Activated naive CD4-positive, alpha-beta T cell treated with anti-CD3 and anti-CD28 coated beads, Interleukin-2, amount 50 U/mL, for 72 hours (primary cell): Measurements from ENCODE around the gene LRCH1. TPM values are rescaled to one million over a fixed set of nuclear protein-coding genes. Genes with fewer than 3 reads are reported as not detected.

Source experiments
- ATAC-seq, 2 donors: fragments of 150-1000 bp; cut with Tn5 transposase; 2 replicates each; pipeline ENCODE4 v1.10.0; 2021; ENCODE audit warnings: mild to moderate bottlenecking in 2 of 2, moderate library complexity in 2 of 2
- DNase-seq, 2 donors: peaks; one replicate each; pipeline ENCODE4 v3.0.0; 2021 to 2022; ENCODE audit warnings: low spot score in 2 of 2
- H3K27ac Mint-ChIP-seq, 2 donors: one replicate each; pipeline ENCODE4 v1.8.0; 2022; ENCODE audit warnings: mild to moderate bottlenecking in 2 of 2, mixed read lengths in 2 of 2
- H3K36me3 Mint-ChIP-seq, 2 donors: one replicate each; pipeline ENCODE4 v1.8.0; 2022; ENCODE audit warnings: mixed read lengths in 2 of 2
- H3K9me3 Mint-ChIP-seq, 2 donors: one replicate each; pipeline ENCODE4 v1.8.0; 2022; ENCODE audit warnings: mixed read lengths in 2 of 2
- total RNA-seq, 2 donors: library from RNA; stranded (reverse); gene quantifications; one replicate each; pipeline ENCODE4 v1.2.3, GENCODE V29; 2022

The LRCH1 gene
- total RNA-seq, 2 donors from 2014 or later = 17.5 to 21.5 TPM

DNA sequence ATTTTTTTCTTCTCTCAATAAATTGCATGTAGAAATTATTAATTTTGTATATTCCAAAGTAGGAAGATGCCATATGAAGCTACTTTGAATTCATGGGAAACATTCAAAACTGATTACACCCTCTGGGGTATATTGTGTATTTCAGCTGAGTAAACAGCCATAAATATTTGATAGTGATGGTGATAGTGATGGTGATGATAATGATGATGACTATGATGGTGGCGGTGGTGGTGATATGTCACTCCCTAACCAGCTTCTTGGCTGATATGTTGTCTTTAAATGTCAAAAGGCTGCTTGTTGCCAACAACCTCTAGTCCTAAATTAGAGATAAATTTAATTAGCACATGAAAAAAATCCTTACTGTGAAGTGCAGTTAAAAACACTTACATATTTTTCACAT, 102.0 kb downstream of the LRCH1 start:
- Mint-ChIP-seq H3K9me3 (no peaks in the 10 kb centered on the region), H3K27ac (no peak overlapping the region), H3K36me3 (peaks cover 0 to 7% of the 10 kb centered on the region in 2 donors)
- ATAC-seq (no peak), DNase-seq (no peak)

DNA sequence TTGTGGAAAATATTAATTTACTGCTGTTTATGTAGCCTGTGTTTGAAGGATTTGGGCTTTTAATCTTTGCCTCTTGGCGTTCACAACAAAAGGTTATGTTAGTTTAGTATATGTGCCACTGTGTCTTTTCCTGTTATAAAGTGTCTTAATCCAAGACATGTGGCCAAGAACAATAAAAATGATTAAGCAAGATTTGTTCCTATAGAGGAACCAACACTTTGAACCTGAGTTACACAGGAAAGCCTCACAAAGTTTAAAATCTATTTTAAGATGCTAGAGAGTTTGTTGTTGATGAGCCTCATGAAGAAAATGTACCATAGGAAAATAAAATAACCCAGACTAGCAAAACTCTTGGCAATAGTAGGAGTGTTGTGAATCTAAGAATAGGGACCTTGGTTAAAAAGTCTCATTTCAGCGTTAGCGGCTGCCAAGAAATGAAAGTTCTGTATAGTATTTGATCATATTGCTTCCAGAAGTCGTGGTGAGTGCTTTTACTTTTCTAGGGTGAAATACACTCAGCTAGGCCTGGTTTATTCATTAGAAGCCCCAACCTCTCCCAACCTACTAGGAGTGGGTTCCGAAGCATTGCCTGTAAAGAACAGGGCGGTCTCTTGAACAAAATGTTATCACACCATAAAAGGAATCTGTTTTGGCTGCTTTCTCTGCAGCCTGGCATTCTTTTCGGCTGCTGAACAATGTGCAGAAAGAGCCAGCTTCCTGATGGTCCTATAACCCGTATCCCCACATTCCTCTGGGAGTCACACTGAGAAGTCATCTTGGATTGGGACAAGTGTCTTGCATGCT, 102.6 kb downstream of the LRCH1 start:
- H3K9me3 Mint-ChIP-seq = no peaks in the 10 kb centered on the region
- peak; percentile 31 to 39 for ATAC-seq
- no peak for DNase-seq
- H3K27ac Mint-ChIP-seq = peak overlapping the region in 1 of 2 donors; percentile 16
- peaks cover 0 to 7% of the 10 kb centered on the region in 2 donors for H3K36me3 Mint-ChIP-seq

DNA sequence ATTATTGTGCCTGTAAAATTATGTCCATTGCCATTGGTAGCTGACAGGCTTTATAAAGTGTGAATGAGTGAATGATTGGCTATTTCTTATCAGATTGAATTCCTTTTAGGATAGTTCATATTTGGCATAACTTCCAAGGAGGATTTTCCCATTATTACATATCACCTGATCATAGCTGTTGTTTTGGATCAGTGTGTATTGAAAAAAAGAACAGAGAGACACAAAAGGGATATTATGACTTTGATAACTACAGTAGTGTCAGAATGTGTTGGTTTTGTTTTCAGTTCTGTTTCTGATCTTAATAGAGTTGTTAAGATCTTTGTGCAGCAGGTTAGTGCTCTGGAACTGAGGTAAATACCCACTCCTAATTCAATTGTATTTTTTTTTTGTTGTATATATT, 103.8 kb downstream of the LRCH1 start:
- ATAC-seq = peak; percentile 37 to 89
- H3K27ac Mint-ChIP-seq = no peak overlapping the region
- no peaks in the 10 kb centered on the region for H3K36me3 Mint-ChIP-seq
- no peaks in the 10 kb centered on the region for H3K9me3 Mint-ChIP-seq
- no peak for DNase-seq

DNA sequence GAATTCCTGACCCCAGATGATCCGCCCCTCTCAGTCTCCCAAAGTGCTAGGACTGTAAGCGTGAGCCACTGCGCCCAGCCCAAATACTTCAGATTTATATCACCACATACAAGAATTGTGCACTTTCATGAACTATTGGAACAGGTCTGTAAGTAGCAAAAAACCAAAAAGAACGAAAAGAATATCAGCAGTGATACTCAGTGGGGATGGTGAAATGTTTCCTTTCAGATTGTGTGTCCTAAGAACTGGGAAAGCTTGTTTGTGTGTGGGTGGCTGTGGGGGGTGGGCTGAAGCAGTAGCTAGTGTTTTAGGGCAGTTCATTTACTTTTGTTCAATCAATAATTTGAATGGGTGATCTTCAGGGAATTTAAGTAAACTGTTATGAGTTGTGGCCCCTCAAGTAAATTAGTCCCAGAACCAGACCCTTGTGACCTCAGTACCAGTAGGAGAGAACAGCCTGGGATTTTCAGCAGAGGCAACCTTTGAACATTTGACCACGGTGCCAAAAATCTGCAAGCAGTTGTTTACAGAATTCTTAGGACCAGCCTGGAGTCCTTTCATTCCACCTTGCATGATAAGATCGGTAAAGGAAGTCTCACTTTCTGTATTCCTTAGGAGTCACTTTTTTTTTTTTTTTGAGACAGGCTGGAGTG, 106.6 kb downstream of the LRCH1 start:
- DNase-seq = no peak
- no peak for ATAC-seq
- Mint-ChIP-seq H3K36me3 (no peaks in the 10 kb centered on the region), H3K9me3 (no peaks in the 10 kb centered on the region), H3K27ac (no peak overlapping the region)

GRCh38 chr13:46660416-46660815, 107.4 kb downstream of the LRCH1 start:
- Mint-ChIP-seq H3K9me3 (no peaks in the 10 kb centered on the region), H3K36me3 (no peaks in the 10 kb centered on the region), H3K27ac (no peak overlapping the region)
- ATAC-seq (no peak), DNase-seq (no peak)

GRCh38 chr13:46660857-46661256, 107.9 kb downstream of the LRCH1 start:
- H3K36me3 Mint-ChIP-seq = no peaks in the 10 kb centered on the region
- no peak overlapping the region for H3K27ac Mint-ChIP-seq
- ATAC-seq (no peak), DNase-seq (no peak)
- no peaks in the 10 kb centered on the region for H3K9me3 Mint-ChIP-seq

GRCh38 chr13:46662690-46663089, 109.7 kb downstream of the LRCH1 start:
- ATAC-seq (no peak), DNase-seq (no peak)
- no peak overlapping the region for H3K27ac Mint-ChIP-seq
- no peaks in the 10 kb centered on the region for H3K36me3 Mint-ChIP-seq
- H3K9me3 Mint-ChIP-seq = no peaks in the 10 kb centered on the region

DNA sequence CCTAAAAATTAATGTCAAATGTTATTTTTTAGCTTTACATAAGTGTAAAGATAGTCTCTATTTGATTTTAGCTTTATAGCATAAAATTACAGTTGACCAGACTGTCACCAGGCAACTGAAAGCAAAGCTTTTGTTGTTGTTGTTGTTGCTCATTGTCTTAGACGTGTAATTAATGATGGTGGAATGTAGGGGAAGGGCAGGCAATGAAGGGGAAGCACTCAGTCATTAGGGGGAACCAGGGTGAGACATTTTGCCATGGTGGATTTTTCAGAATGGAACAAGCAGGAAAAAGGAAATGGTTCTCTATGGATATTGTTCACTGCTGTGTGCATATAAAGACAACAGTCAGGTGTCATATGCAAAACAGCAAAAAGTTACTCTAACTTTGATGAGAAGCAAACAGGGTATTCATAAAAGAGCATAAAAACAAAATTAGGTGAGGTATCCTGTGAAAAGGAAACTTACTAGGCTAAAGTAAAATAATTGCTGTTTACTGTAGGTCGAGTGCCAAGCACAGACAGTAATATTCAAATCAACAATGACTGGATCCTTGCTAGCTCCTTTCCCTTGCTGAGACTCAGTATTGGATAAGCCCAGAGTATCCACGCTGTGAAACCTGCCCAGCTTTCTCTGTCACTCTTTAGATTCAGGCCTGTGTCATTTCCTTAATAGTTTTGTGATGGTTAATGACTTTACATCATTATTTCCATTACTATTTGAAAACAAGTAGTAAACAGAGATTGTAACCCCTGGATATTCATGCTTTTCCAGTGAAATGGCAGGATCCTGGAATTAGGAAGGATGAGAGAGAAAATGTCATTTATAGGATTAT, 110.5 kb downstream of the LRCH1 start:
- ATAC-seq = no peak
- no peak overlapping the region for H3K27ac Mint-ChIP-seq
- H3K36me3 Mint-ChIP-seq = no peaks in the 10 kb centered on the region
- no peak for DNase-seq
- no peaks in the 10 kb centered on the region for H3K9me3 Mint-ChIP-seq

DNA sequence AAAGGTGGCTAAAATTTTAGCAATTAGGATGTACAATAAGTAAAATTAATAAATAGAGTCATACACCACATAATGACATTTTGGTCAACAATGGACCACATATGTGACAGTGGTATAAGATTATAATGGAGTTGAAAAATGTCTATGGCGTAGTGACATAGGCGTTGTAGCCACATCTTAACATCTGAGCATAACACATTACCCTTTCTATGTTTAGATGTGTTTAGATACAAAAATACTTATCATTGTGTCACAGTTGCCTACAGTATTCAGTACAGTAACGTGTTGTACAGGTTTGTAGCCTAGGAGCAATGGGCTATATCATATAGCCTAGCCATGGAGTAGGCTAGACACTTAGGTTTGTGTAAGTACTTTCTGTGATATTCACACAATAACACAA, 111.2 kb downstream of the LRCH1 start:
- H3K36me3 Mint-ChIP-seq = peaks cover 0 to 5% of the 10 kb centered on the region in 2 donors
- no peak for ATAC-seq
- no peaks in the 10 kb centered on the region for H3K9me3 Mint-ChIP-seq
- H3K27ac Mint-ChIP-seq = no peak overlapping the region
- no peak for DNase-seq

DNA sequence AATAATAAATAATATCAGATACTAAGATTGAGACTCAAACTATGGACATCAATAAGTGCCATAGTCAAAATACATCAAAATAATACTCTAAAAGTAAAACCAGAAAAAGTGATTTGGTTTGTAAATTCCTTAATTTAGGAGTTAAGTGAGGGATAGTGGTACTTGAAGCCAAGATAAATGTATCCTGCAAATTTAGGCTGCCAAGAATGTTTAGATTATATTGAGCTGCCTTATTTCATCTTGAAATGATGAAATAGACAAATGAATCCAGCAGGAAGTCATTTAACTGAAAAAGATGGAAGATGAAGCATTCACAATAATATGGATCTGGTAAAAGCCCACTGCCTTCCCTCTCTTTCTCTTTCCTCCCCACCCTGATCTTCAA, 112.3 kb downstream of the LRCH1 start:
- Mint-ChIP-seq H3K27ac (peak overlapping the region; percentile 10 to 77), H3K36me3 (peaks cover 0 to 13% of the 10 kb centered on the region in 2 donors), H3K9me3 (no peaks in the 10 kb centered on the region)
- ATAC-seq = no peak
- DNase-seq = no peak

GRCh38 chr13:46665633-46666482, 112.9 kb downstream of the LRCH1 start:
- ATAC-seq (peak; percentile 41 to 56), DNase-seq (no peak)
- H3K36me3 Mint-ChIP-seq = peaks cover under 1 to 14% of the 10 kb centered on the region in 2 donors
- H3K27ac Mint-ChIP-seq = peak overlapping the region; percentile 10 to 77
- H3K9me3 Mint-ChIP-seq = no peaks in the 10 kb centered on the region

DNA sequence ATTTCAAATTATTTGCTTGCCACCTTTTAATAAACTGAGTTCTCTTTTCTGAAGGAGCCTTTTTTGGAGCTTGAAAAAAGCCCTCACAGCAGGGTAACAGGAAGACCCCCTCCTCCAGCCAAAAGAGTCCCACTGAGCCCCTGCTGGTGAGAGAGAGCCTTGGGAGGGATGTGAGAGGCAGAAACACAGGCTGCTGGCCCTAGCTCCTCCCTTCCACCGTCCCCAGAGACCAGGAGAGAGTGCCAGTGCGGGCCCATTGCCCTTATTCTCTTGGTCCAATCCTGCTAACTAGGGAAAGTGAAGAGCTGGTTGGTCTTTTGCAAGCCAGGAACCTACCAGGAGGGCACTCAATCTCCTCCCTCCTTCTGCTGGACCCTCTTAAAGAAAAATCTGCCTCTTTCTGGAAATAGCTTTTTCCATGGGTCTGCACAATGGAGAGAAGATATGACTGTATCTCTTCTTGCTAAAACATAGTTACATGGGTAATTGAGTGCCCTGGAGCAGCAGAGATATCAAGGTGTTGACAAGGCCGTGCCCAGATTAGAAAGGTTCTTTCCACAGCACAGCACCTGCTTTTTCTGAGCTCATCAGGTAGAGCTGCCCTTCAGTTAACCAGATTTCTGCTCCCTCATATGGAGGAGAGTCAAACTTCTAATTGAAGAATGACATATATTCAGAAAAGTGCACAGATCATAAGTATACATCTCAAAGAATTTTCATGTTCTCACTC, 113.9 kb downstream of the LRCH1 start:
- ATAC-seq = peak; percentile 25 to 27
- DNase-seq = no peak
- H3K27ac Mint-ChIP-seq = peak overlapping the region; percentile 37 to 84
- peaks cover 7 to 19% of the 10 kb centered on the region in 2 donors for H3K36me3 Mint-ChIP-seq
- H3K9me3 Mint-ChIP-seq = no peaks in the 10 kb centered on the region

DNA sequence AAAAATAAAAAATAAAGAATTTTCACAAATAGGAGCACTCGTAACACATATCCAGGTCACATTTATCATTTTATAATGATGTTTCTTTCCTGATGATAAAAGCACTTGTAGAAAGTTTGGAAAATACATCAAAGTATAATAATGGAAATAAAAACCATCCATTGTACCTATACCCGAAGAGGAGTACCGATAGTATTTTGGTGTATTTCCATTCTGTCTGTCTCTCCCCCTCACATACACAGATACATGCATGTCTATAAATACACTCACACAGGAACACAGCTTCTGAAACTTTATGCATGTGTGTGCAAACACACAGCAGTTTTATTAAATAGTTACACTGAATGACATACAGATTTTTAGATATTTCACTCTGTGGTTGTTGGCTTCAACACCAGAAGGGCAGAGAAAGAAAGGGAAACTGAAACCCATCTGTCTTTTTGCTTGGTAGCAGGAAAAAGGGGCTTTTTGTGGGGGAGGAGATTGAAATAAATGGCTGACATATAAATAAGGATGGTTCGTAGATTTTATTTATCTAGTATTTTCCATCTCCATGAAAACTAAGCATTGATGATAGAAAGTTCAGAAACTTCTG, 114.8 kb downstream of the LRCH1 start:
- Mint-ChIP-seq H3K9me3 (no peaks in the 10 kb centered on the region), H3K27ac (peak overlapping the region; percentile 84 to 92), H3K36me3 (peaks cover 12 to 19% of the 10 kb centered on the region in 2 donors)
- DNase-seq (no peak), ATAC-seq (peak; percentile 55 to 65)

DNA sequence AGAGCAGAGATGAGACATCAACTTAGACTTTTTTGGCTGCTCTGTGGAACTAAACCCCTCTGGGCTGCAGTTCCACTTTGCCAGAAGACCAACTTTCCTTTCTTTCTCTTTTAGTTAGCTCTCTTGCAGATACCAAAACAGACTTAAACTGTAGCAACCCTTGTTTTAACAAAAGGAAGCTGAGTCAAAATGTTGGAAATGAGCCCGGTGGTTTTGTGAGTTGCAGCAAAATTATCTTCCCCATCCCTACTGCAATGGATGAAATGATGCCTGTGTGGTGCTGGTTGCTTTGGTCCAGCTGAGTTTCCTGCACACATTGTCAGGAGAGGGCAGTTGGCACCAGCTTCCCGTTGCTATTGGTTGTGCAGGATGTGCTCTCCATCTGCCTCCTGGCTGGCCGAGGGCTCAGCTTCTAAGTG, 115.3 kb downstream of the LRCH1 start:
- H3K36me3 Mint-ChIP-seq = peaks cover 12 to 19% of the 10 kb centered on the region in 2 donors
- H3K27ac Mint-ChIP-seq = peak overlapping the region; percentile 84 to 92
- ATAC-seq (peak; percentile 69 to 71), DNase-seq (no peak)
- no peaks in the 10 kb centered on the region for H3K9me3 Mint-ChIP-seq

- Mint-ChIP-seq H3K36me3 (peaks cover 12 to 19% of the 10 kb centered on the region in 2 donors), H3K27ac (peak overlapping the region; percentile 64 to 72), H3K9me3 (no peaks in the 10 kb centered on the region)
- ATAC-seq (no peak), DNase-seq (no peak)
These were observed 116.1 kb downstream of the LRCH1 start for GRCh38 chr13:46668931-46669525.
